COLO668 (cell line): ENCODE measurements around the gene PRKN.

ENCODE experiments used
- DNase-seq: peaks from one replicate; lab custom pipeline; 2025; ENCODE audit not compliant: unreplicated experiment; lab: John Stamatoyannopoulos, UW

PRKN gene

DNA sequence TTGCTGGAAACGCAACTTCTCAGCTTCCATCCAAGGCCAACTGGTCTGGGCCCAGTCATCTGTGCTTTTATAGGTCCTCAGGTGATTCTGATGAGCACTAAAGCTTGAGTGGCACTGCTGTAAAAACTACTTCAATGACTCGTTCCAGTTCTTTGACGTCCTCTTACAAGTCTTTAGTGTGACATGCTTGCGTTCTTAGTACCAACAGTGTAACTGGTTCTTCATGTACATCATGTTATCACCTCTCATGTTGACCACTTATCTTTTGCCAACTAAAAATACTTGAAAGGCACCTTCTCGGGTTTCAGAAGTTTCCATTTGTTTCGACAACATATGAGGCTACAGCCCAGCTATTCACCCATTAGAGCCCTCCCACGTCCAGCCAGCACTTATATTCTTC, 468.9 kb downstream of the PRKN start:
- no peak for DNase-seq

DNA sequence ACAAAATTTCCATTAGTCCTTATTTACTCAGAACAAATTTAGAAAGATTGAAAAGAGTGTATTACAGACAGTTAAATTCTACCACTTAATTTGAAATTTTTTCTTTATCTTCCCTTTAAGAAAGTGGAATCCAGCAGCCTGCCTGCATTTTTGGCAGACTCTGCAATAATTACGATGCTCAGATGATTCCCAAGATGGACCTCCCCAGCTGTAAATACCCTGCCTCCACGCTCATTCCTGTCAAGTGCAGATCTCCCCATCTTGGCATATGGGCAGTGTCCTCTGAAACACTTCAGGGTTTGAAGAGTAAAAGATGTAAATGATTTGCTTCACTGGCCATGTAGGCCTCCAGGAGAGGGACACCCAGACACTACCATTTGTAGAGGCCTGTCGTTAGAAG, 471.2 kb downstream of the PRKN start:
- DNase-seq: no peak

DNA sequence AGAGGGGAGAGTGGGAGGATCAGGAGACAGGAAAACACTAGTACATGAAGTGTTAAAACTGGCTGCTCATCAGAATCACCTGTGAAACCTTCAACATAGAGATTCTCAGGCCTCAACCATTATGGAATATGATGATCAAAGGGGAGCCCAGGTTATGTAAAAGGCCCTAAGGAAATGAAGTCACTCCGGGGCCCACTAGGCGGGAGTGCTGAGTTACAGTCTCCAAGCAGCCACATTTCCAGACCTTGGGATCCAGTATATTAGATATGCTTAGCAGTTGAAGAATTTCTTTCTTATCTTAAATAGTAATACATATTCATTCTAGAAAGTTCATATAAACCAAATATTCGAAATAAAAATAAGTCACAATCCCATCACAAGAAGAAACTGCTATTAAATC, 476.3 kb downstream of the PRKN start:
- no peak for DNase-seq

- DNase-seq: no peak
Measured at GRCh38 chr6:162249907-162250642, 477.5 kb downstream of the PRKN start.

- no peak for DNase-seq
Measured at GRCh38 chr6:162245830-162246420, 481.6 kb downstream of the PRKN start.

DNA sequence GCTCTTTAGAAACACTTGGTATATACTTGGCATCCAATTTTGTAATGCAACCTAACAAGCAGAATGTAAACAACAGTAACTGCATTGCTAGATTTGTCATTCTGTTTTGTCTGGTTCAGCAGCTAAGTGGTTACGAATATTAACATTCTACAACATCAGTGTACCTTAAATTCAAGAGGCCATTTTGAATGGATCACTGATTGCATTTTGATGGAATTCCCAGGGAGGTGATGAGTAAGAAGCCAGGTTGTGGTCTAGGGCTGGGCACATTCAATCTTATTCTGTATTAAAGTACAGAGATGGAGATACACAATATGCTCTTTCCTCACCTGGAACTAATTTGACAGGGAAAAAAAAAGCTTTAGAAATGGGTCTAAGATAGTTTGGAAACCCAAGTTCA, 483.5 kb downstream of the PRKN start:
- no peak for DNase-seq

DNA sequence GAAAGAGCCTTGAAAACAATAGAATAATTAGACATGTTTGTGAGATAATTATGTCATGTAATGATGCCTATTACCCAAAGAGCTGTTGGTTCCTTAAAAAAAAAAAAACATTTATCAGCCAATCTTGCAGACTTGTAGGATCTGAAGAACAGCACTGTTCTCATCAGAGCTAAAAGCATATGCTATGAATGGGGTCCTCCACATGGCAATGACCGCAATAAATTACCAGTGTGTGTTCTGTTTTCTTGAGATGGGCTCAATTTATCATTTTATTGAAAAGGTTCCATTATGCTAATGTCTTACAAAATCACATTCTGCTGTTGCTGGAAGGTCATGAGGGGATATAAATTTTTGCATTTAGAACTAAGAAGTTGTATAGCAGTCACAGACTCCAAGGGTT, 484.7 kb downstream of the PRKN start:
- DNase-seq: no peak

- no peak for DNase-seq
Measured at GRCh38 chr6:162239330-162239729, 488.2 kb downstream of the PRKN start.

GRCh38 chr6:162238675-162239074, 488.9 kb downstream of the PRKN start:
- no peak for DNase-seq

GRCh38 chr6:162237331-162237730, 490.2 kb downstream of the PRKN start:
- no peak for DNase-seq

GRCh38 chr6:162234631-162235030, 492.9 kb downstream of the PRKN start:
- no peak for DNase-seq

GRCh38 chr6:162230147-162230752, 497.3 kb downstream of the PRKN start:
- no peak for DNase-seq

DNA sequence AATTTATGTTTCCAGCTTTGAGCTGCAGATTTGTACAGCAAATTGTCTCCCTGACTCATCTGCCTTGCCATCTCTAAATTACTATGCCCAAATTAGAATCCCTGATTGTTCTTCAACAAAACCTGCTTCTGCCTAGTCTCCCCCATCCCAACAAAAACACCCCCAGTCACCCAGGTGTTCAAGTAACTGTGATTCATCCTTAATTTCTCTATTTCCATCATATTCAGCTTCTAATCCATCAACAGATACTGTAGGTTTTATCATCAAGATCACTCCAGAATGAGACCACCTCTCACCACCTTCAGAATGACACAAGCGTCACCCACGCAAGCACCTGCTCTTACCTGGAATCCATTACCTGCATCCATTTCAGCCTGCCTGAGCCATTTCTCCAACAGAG, 498.5 kb downstream of the PRKN start:
- no peak for DNase-seq

GRCh38 chr6:162226803-162227202, 500.8 kb downstream of the PRKN start:
- DNase-seq: no peak

DNA sequence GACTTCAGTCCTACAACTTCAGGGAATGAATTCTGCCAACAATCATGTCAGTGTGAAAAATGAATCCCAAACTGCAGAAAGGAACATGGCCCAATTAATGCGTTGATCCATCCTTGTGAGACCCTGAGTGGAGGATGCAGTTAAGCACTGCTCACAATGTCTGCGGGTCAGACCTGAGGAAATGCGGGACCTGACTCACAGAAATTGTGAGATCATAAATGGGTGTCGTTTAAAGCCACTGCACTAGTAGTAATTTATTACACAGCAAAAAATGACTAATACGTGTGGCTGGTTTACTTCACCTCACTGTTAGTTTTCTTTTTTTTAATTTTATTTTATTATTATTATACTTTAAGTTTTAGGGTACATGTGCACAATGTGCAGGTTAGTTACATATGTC, 505.0 kb downstream of the PRKN start:
- DNase-seq: no peak

DNA sequence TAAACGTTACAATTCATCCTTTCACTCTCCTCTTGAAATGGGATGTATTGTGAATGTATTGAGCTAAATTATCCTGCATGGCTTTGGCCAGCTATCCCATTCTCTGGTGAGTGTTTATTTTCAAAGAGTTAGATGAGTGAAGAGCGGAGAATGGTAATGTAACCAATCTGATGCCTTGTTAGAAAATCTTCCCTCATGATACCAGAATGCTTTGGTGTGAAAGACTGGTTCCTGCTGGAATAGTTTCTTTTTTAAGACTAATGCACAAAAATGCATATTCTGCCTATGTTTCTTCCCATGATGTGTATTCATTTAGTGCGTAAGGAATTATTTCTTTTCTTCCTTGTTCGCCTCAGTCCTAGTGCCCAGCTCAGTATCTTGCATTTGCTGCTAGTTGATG, 506.7 kb downstream of the PRKN start:
- DNase-seq: no peak

GRCh38 chr6:162219266-162219665, 508.3 kb downstream of the PRKN start:
- no peak for DNase-seq

DNA sequence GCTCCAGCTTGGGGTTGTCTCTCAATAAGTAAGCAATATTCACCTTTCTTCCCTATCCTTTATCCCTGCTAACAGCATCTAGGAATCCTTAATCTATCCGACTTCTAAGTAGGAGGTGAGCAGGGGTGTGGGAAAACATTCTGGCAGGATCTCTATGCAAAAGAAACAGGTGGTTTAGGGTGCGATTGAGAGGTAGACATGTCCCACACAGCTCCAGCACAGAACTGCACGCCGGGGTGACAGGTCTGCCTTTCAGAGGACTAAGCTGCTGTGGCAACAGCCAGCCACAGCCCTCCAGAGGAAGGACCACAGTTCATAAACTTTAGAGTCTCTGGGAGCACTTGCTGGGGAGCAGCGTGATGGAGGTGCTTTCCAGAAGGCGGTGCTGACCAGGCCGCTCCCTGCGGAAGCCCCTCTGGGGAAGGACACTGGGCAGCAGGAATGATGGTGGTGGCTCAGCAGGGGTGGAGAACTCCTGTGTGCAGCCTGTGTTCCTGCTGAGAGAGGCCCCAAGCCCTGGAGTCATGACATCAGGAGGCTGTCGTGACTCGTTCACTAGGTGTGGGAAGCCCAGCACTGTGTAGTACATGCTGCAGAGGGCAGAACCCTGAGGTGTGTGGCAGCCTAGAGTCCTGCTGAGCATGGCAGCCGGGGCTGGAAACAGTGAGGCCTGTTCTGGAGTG, 509.6 kb downstream of the PRKN start:
- no peak for DNase-seq

DNA sequence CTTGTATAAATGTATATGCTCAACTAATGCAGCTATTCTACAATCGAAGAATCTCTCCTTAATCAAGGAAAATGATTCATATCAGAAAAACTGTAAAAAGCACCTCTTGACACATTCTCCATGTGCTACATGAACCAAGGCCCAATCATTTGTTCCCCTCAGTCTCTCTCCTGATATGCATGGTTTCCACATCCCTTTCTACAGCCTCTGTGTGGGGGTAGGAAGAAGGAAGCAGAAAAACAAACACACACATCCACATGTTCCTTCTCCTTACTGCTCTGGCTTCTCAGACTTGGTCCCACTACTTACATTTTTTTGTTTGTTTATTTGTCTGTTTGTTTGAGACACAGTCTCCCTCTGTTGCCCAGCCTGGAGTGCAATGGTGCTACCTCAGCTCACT, 510.5 kb downstream of the PRKN start:
- DNase-seq: no peak

DNA sequence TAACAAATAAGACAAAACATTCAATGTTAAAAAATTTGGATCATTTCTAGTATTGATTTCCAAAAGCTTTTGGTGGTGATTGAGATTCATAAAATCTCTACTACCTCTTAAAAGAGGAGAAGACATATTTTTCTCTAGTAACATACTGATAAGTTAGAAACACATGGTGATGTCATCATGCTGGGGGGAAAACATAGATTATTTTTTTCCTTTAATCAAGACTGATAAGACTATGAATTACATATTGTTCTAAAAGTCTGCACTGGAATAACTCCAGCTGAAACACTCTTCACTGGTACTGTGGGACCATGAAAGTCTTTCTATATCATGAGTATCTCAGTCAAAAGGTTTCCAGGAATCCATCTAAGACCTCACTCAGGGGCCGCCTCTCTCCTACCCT, 515.8 kb downstream of the PRKN start:
- no peak for DNase-seq

DNA sequence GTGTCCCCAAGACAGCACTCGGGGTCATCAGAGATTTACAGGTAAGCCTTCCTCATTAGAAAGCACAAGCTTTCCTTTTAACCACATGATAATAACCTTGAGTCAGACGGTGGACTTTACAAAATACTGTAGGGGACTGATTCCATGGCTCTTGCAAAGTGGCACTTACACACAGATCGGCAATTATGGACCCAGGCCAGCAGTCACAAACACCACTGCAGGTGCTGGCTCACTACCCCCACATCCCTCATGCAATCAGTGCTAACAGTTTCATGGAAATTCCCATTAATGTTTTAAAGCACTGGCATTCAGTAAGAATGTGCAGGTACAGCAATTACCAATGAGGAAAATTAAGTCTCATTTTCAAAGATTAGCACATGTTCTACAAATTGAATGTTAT, 516.5 kb downstream of the PRKN start:
- DNase-seq: no peak

- DNase-seq: no peak
Measured at GRCh38 chr6:162203287-162203686, 524.3 kb downstream of the PRKN start.
